ENCODE measurements around the gene CX3CL1.

CX3CL1 gene

GRCh38 chr16:57432505-57432904 is 60.2 kb downstream of the CX3CL1 start (continued):
- TF ChIP-seq, protein P1, sequence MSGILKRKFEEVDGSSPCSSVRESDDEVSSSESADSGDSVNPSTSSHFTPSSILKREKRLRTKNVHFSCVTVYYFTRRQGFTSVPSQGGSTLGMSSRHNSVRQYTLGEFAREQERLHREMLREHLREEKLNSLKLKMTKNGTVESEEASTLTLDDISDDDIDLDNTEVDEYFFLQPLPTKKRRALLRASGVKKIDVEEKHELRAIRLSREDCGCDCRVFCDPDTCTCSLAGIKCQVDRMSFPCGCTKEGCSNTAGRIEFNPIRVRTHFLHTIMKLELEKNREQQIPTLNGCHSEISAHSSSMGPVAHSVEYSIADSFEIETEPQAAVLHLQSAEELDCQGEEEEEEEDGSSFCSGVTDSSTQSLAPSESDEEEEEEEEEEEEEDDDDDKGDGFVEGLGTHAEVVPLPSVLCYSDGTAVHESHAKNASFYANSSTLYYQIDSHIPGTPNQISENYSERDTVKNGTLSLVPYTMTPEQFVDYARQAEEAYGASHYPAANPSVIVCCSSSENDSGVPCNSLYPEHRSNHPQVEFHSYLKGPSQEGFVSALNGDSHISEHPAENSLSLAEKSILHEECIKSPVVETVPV (CRISPR knock-in tag; IDR thresholded peaks at IDR 0.05), result no peak

DNA sequence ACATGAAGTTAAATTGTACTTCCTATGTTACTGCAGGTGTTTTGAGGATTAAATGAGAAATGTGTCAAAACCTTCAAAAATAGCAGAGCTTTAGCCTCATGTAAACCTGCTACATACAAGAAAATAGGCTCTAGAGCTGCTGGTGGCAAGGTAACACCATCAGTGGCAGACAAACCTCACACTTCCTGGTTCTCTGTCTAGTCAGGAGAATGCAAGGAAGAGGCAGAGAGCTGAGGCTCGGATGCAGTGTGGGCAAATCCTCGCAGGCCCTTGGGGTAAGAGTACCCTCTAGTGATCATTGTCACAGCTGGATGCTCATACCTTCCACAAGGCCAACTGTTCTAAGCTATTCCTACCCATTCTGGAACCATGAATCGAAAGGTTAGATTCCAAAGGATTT is 60.7 kb downstream of the CX3CL1 start:
- ATAC-seq, result no peak
- TF ChIP-seq ZNF8 (CRISPR knock-in tag; IDR thresholded peaks at IDR 0.05), result no peak
- no peak for TF ChIP-seq ARNTL (CRISPR knock-in tag; IDR thresholded peaks at IDR 0.05; ENCODE audit: borderline replicate concordance, low read depth)
- no peak for TF ChIP-seq ZFP30 (CRISPR knock-in tag; IDR thresholded peaks at IDR 0.05)
- no peak for TF ChIP-seq CSDC2 (CRISPR knock-in tag; IDR thresholded peaks at IDR 0.05)
- TF ChIP-seq, protein P2, sequence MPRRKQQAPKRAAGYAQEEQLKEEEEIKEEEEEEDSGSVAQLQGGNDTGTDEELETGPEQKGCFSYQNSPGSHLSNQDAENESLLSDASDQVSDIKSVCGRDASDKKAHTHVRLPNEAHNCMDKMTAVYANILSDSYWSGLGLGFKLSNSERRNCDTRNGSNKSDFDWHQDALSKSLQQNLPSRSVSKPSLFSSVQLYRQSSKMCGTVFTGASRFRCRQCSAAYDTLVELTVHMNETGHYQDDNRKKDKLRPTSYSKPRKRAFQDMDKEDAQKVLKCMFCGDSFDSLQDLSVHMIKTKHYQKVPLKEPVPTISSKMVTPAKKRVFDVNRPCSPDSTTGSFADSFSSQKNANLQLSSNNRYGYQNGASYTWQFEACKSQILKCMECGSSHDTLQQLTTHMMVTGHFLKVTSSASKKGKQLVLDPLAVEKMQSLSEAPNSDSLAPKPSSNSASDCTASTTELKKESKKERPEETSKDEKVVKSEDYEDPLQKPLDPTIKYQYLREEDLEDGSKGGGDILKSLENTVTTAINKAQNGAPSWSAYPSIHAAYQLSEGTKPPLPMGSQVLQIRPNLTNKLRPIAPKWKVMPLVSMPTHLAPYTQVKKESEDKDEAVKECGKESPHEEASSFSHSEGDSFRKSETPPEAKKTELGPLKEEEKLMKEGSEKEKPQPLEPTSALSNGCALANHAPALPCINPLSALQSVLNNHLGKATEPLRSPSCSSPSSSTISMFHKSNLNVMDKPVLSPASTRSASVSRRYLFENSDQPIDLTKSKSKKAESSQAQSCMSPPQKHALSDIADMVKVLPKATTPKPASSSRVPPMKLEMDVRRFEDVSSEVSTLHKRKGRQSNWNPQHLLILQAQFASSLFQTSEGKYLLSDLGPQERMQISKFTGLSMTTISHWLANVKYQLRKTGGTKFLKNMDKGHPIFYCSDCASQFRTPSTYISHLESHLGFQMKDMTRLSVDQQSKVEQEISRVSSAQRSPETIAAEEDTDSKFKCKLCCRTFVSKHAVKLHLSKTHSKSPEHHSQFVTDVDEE (CRISPR knock-in tag; IDR thresholded peaks at IDR 0.05), result no peak
- no peak for TF ChIP-seq PPARA (CRISPR knock-in tag; IDR thresholded peaks at IDR 0.05; ENCODE audit: borderline replicate concordance)
- no peak for TF ChIP-seq PATZ1 (CRISPR knock-in tag; IDR thresholded peaks at IDR 0.05; ENCODE audit: borderline replicate concordance)
- TF ChIP-seq, protein P1 (CRISPR knock-in tag; IDR thresholded peaks at IDR 0.05), result no peak
- no peak for TF ChIP-seq ISL1 (CRISPR knock-in tag; IDR thresholded peaks at IDR 0.05)
- no peak for TF ChIP-seq TOX (CRISPR knock-in tag; IDR thresholded peaks at IDR 0.05; ENCODE audit: borderline replicate concordance)
- TF ChIP-seq OSR1 (CRISPR knock-in tag; IDR thresholded peaks at IDR 0.05), result no peak
- TF ChIP-seq POU6F1 (CRISPR knock-in tag; IDR thresholded peaks at IDR 0.05; ENCODE audit: borderline replicate concordance, low read depth), result no peak
- no peak for TF ChIP-seq CREB5 (CRISPR knock-in tag; IDR thresholded peaks at IDR 0.05; ENCODE audit: low read depth)

DNA sequence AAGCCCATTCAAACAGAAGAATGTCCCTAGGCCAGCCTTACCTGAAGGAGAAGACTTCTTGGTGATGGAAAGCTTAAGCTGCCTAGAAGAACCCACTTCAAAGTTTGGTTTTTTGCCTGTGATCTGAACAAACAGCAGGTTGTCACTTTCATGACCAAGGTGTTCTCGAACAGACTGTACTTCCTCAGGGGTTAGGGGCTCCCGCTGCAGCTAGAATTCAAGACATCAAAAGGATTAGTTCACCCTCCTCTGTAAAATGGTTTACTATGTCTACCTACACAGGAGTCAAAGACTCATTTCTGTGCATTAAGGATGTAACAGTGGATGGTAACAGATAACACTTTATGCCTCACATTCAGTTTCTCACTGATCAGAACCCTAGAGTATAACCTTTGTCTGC is 61.7 kb downstream of the CX3CL1 start:
- ATAC-seq, result no peak
- TF ChIP-seq ZC3H10 (CRISPR knock-in tag; IDR thresholded peaks at IDR 0.05), result no peak

Measured in SK-N-SH treated with all-trans-retinoic acid at 6 μM for 48 hours (cell line).